ENCODE results near the gene ZHX3. TPM values are rescaled to one million over a fixed set of nuclear protein-coding genes. Genes with fewer than 3 reads are reported as not detected.

ZHX3 gene
- total RNA-seq, 2 donors from 2014 or later: 19.9 to 25.6 TPM

DNA sequence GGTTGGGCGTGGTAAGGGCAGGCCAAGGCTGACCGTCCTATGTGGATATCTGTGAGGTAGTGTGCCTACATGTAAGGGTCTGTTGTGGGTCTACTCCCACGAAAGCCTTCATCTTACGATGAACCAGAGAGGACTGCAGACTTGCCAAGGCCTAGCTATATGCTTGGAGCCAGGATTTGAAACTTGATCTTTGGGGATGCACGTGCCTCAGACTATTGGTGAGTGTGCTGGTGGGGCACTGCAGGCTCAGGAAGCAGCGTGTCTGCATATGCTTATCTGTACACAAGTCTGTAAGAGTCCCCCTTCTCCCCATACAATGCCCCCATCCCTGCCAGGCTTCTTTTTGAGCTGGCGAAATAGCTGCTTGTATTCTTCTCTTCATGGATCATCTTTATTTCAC lies 162.3 kb downstream of the ZHX3 start:
- no peak for DNase-seq
- Histone ChIP-seq H3K4me1 (peaks cover 4% of the 10 kb centered on the region), H3K9me3 (no peaks in the 10 kb centered on the region), H3K36me3 (no peaks in the 10 kb centered on the region), H3K4me3 (no peak overlapping the region), H3K9ac (ENCODE audit: low read depth in 2 of 2, low read length in 2 of 2) (no peak overlapping the region), H3K27ac (no peak overlapping the region), H3K27me3 (no peaks in the 10 kb centered on the region)
- TF ChIP-seq, protein P1, sequence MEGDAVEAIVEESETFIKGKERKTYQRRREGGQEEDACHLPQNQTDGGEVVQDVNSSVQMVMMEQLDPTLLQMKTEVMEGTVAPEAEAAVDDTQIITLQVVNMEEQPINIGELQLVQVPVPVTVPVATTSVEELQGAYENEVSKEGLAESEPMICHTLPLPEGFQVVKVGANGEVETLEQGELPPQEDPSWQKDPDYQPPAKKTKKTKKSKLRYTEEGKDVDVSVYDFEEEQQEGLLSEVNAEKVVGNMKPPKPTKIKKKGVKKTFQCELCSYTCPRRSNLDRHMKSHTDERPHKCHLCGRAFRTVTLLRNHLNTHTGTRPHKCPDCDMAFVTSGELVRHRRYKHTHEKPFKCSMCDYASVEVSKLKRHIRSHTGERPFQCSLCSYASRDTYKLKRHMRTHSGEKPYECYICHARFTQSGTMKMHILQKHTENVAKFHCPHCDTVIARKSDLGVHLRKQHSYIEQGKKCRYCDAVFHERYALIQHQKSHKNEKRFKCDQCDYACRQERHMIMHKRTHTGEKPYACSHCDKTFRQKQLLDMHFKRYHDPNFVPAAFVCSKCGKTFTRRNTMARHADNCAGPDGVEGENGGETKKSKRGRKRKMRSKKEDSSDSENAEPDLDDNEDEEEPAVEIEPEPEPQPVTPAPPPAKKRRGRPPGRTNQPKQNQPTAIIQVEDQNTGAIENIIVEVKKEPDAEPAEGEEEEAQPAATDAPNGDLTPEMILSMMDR (IDR thresholded peaks at IDR 0.05): no peak
- intact Hi-C loops (cut with DNase I): no loop called here

DNA sequence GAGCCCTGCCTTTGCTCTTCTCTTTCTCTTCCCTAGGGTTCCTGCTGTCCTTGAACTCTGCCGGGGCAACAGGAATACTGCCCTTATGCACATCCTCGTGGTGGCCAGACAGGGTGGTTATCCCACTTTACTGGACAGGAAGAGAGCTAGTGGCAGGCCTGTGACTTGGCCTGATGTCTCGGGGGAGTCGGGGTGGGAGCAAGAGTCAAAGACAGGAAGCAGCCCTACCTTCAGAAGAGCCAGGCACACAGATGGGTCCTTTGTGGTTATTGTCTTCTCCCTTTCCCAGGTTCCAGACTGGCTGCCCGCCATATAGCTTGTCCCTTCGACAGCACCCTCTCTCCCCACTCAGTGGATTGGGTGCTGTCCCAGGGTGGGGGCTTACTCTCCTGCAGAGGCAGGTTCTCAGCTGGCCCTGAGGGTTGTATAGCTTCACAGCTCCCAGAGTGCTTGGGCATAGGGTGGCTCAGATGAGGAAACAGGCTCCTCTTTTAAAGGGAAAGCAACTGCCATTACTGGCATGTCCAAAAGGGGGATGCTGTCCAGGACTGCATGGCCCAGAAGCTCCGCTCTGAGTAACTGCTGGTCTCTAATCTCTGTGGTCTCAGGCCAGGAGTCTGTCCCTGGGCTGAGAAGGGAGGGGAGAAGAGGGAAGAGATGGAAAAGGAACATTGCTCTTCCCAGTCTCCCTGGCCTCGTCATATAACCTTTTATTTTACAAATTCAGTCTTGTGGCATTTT lies 162.9 kb downstream of the ZHX3 start:
- H3K9me3 ChIP-seq: no peaks in the 10 kb centered on the region
- intact Hi-C loops (cut with DNase I): no loop called here
- DNase-seq: no peak
- no peak overlapping the region for H3K9ac ChIP-seq (ENCODE audit: low read depth in 2 of 2, low read length in 2 of 2)
- H3K4me1 ChIP-seq: peaks cover 11% of the 10 kb centered on the region
- TF ChIP-seq, protein P1 (IDR thresholded peaks at IDR 0.05): no peak
- no peak overlapping the region for H3K27ac ChIP-seq
- no peak overlapping the region for H3K4me3 ChIP-seq
- no peaks in the 10 kb centered on the region for H3K27me3 ChIP-seq
- H3K36me3 ChIP-seq: no peaks in the 10 kb centered on the region

DNA sequence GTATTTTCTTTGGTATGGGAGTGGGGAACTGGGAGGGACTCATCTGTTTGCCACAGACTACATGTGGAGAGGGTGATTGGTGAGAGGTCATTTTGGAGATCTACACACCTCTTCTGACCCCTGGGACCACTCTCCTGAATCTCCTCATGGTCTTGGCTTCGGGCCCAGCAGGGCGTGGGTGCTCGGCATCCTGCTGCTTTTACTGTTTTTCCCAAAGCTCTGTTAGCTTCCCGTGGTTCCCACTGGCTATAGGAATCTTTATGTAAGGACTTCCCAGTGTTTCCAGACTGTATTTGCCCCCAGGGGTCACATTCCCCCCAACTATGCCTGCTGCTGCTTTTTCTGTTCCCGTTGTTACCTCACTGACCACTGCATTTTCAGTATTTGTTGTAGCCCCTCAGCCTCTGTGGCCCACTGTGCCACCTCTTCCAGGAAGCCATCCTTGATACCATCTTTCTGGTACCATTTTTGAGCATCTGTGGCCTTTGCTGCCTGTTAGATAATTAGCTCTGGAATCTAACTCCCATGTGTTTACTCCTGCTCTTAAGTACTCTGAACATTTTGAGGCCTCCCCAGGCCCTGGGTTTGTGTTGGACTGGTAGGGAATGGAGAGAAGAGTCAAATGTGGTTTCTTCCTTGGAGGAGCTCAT lies 165.3 kb downstream of the ZHX3 start:
- peaks cover 15% of the 10 kb centered on the region for H3K4me1 ChIP-seq
- DNase-seq: no peak
- no peak overlapping the region for H3K4me3 ChIP-seq
- no peaks in the 10 kb centered on the region for H3K9me3 ChIP-seq
- no peak overlapping the region for H3K27ac ChIP-seq
- intact Hi-C loops (cut with DNase I): no loop called here
- H3K27me3 ChIP-seq: no peaks in the 10 kb centered on the region
- no peaks in the 10 kb centered on the region for H3K36me3 ChIP-seq
- H3K9ac ChIP-seq (ENCODE audit: low read depth in 2 of 2, low read length in 2 of 2): no peak overlapping the region
- TF ChIP-seq, protein P1 (IDR thresholded peaks at IDR 0.05): no peak

DNA sequence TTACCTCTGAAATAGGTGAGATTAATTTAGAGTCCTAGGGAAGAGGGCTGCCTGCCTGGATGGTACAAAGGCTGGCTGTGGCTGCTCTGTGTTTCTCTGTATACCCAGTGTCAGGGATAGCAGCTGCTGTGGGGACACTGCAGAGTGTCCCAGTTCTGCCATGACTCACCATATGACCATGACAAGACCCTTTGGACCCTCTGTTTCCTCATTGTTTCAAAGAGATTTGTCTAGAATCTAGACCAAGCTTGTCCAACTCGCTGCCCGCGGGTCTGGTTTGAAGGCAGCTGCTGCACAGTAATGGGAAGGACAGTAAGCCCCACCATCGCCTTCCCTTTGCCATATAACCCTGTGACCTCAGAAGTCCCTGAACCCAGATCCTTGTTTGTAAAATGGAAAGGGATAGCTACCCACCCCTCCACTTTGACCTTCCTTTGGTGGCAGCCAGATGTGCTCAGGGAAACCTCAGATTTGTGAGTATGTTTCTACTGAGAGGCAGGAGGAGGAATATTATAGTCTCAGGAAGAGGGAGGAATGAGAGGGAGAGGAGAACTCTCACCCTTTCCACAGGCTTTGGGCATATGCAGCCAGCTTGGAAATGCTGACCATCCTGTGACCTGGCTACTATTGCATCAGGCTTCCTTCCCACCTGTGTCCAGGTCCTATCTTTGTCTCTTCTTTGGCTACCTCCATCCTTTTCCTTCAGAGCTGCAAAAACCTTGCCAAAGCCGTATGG lies 166.2 kb downstream of the ZHX3 start:
- H3K36me3 ChIP-seq: no peaks in the 10 kb centered on the region
- H3K27me3 ChIP-seq: no peaks in the 10 kb centered on the region
- H3K9me3 ChIP-seq: no peaks in the 10 kb centered on the region
- H3K4me1 ChIP-seq: peaks cover 15% of the 10 kb centered on the region
- no peak overlapping the region for H3K9ac ChIP-seq (ENCODE audit: low read depth in 2 of 2, low read length in 2 of 2)
- H3K4me3 ChIP-seq: no peak overlapping the region
- no peak overlapping the region for H3K27ac ChIP-seq
- intact Hi-C loops (cut with DNase I): no loop called here
- TF ChIP-seq, protein P1 (IDR thresholded peaks at IDR 0.05): no peak
- no peak for DNase-seq

DNA sequence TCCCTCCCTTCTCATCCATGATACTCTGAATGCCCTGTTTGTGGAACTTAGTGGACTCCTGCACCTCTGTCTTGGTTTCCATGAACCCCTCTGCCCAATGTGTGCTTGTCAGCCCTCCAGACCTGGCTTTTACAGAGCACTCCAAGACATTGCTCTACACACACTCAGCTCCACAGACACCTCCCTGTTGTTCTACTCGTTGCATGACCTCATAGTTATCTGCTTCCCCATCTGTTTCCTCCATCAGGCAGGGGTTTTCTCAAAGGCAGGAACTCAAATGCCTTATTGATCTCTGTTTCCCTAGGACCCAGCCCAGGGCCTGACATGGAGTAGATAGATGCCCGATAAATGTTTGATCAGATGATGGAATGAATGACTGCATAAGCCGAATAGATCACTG lies 166.9 kb downstream of the ZHX3 start:
- TF ChIP-seq, protein P1 (IDR thresholded peaks at IDR 0.05): no peak
- Histone ChIP-seq H3K9me3 (no peaks in the 10 kb centered on the region), H3K4me3 (no peak overlapping the region), H3K36me3 (no peaks in the 10 kb centered on the region), H3K9ac (ENCODE audit: low read depth in 2 of 2, low read length in 2 of 2) (no peak overlapping the region), H3K27me3 (no peaks in the 10 kb centered on the region), H3K4me1 (peaks cover 15% of the 10 kb centered on the region), H3K27ac (no peak overlapping the region)
- intact Hi-C loops (cut with DNase I): no loop called here
- no peak for DNase-seq

Data from colonic mucosa (tissue), 4 donors.